A673 (cell line): ENCODE results near the gene CDH15. TPM values are rescaled to one million over a fixed set of nuclear protein-coding genes. Genes with fewer than 3 reads are reported as not detected.

Experiments used
- BruUV-seq: library from RNA; stranded (reverse); fragments of 400-500 nt; replicated peaks from 2 replicates; lab custom pipeline; 2021; lab: Mats Ljungman, UMichigan
- CTCF ChIA-PET: fragments of 300-600 bp; sonication (Branson Sonifier 250); formaldehyde crosslinking; loops from one replicate; lab custom pipeline; 2022; ENCODE audit warnings: antibody characterized with exemption; lab: Charles Lee
- POLR2A ChIA-PET: fragments of 300-600 bp; sonication (Branson Sonifier 250); formaldehyde crosslinking; loops from one replicate; lab custom pipeline; 2022; ENCODE audit warnings: antibody characterized with exemption; ENCODE audit not compliant: low non-redundant PET; lab: Charles Lee
- DNase-seq: peaks from one replicate; pipeline ENCODE4 v3.0.0-alpha.2; 2015; ENCODE audit warnings: low spot score
- H3K27ac ChIP-seq: fragments of 200-600 bp; sonication (generic); 2 replicates; pipeline ENCODE4 v1.5.1; 2016; ENCODE audit warnings: mixed run types, low read depth, mild to moderate bottlenecking, mixed read lengths, antibody characterized with exemption, low read length; ENCODE audit not compliant: poor library complexity, severe bottlenecking
- H3K27me3 ChIP-seq: fragments of 200-600 bp; sonication (generic); replicated peaks from 2 replicates; pipeline ENCODE4 v1.6.1; 2017; ENCODE audit warnings: mixed run types, low read depth, mild to moderate bottlenecking, mixed read lengths, antibody characterized with exemption, low read length; ENCODE audit not compliant: insufficient read depth, poor library complexity
- H3K36me3 ChIP-seq: fragments of 200-600 bp; sonication (generic); 2 replicates; pipeline ENCODE4 v1.6.1; 2016; ENCODE audit warnings: mixed run types, mild to moderate bottlenecking, mixed read lengths, antibody characterized with exemption, low read length; ENCODE audit not compliant: insufficient read depth, poor library complexity, severe bottlenecking
- H3K4me1 ChIP-seq: fragments of 200-600 bp; sonication (generic); 2 replicates; pipeline ENCODE4 v1.6.1; 2017; ENCODE audit warnings: mixed run types, mild to moderate bottlenecking, mixed read lengths, antibody characterized with exemption, low read length; ENCODE audit not compliant: insufficient read depth, poor library complexity, severe bottlenecking
- H3K4me3 ChIP-seq: fragments of 200-600 bp; sonication (generic); 2 replicates; pipeline ENCODE4 v1.5.1; 2016; ENCODE audit warnings: low read depth, mixed run types, mild to moderate bottlenecking, mixed read lengths, low read length; ENCODE audit not compliant: poor library complexity, severe bottlenecking
- H3K9me3 ChIP-seq: fragments of 200-600 bp; sonication (generic); 2 replicates; pipeline ENCODE4 v1.6.1; 2016; ENCODE audit warnings: mixed run types, low read depth, mild to moderate bottlenecking, mixed read lengths, antibody characterized with exemption, low read length; ENCODE audit not compliant: poor library complexity, severe bottlenecking
- CTCF ChIP-seq: fragments of 300-800, 200-600 bp; sonication (generic); conservative IDR thresholded peaks from 2 replicates; pipeline ENCODE4 v1.5.1; 2017; ENCODE audit warnings: low read depth, mild to moderate bottlenecking, antibody characterized with exemption, low read length, moderate library complexity, mixed read lengths
- EZH2 ChIP-seq: fragments of 200-600 bp; sonication (generic); IDR thresholded peaks from 2 replicates; pipeline ENCODE4 v1.6.1; 2017; ENCODE audit warnings: borderline replicate concordance, low read depth, mild to moderate bottlenecking, mixed read lengths, antibody characterized with exemption, low read length; ENCODE audit not compliant: poor library complexity, severe bottlenecking
- intact Hi-C: fragments of 100-400 bp; cut with micrococcal nuclease; formaldehyde crosslinking; loops from one replicate; pipeline ENCODE4 v1.10.0; 2022; ENCODE audit not compliant: unreplicated experiment
- total RNA-seq: library from RNA; stranded (reverse); gene quantifications from 2 replicates; pipeline ENCODE4 v1.2.3, GENCODE V29; 2021

The CDH15 gene
- total RNA-seq, 1 experiment from 2014 or later: 0.13 TPM

- no peak for TF ChIP-seq CTCF
- TF ChIP-seq EZH2: no peak
- no peaks in the 10 kb centered on the region for H3K4me1 ChIP-seq
- H3K27me3 ChIP-seq: no peaks in the 10 kb centered on the region
- H3K27ac ChIP-seq: no peak overlapping the region
- DNase-seq: no peak
- intact Hi-C loops: no loop called here
- BruUV-seq: no TSS peak
- peaks cover 8% of the 10 kb centered on the region for H3K36me3 ChIP-seq
- peaks cover 7% of the 10 kb centered on the region for H3K9me3 ChIP-seq
- ChIA-PET CTCF (no interaction called here), POLR2A (no interaction called here)
- H3K4me3 ChIP-seq: no peak overlapping the region
Observed at GRCh38 chr16:89130448-89130847, 41.1 kb upstream of the CDH15 start.

GRCh38 chr16:89131783-89132182 lies 39.8 kb upstream of the CDH15 start:
- Histone ChIP-seq H3K27me3 (no peaks in the 10 kb centered on the region), H3K4me1 (peaks cover 10% of the 10 kb centered on the region), H3K9me3 (peaks cover 7% of the 10 kb centered on the region), H3K27ac (no peak overlapping the region), H3K4me3 (no peak overlapping the region), H3K36me3 (peaks cover 8% of the 10 kb centered on the region)
- intact Hi-C loops: no loop called here
- POLR2A ChIA-PET: no interaction called here
- CTCF ChIA-PET: no interaction called here
- no TSS peak for BruUV-seq
- TF ChIP-seq CTCF (no peak), EZH2 (no peak)
- no peak for DNase-seq

GRCh38 chr16:89132194-89133005 lies 39.1 kb upstream of the CDH15 start:
- intact Hi-C loops: no loop called here
- POLR2A ChIA-PET: no interaction called here
- BruUV-seq: no TSS peak

More at GRCh38 chr16:89132194-89133005, 39.1 kb upstream of the CDH15 start:
- DNase-seq: no peak
- Histone ChIP-seq H3K9me3 (peaks cover 7% of the 10 kb centered on the region), H3K4me3 (no peak overlapping the region), H3K27me3 (no peaks in the 10 kb centered on the region), H3K36me3 (peaks cover 8% of the 10 kb centered on the region), H3K4me1 (peaks cover 12% of the 10 kb centered on the region), H3K27ac (no peak overlapping the region)
- CTCF ChIA-PET: no interaction called here
- TF ChIP-seq CTCF (no peak), EZH2 (no peak)
